ENCODE data around the gene CCDC61. TPM values are rescaled to one million over a fixed set of nuclear protein-coding genes. Genes with fewer than 3 reads are reported as not detected.
A peak's percentile ranks its signal among the peaks of the same experiment; 100 is the strongest.

Gene CCDC61
- total RNA-seq, 4 donors from 2014 or later, result 7.2 to 14.4 (median 10.4) TPM

DNA sequence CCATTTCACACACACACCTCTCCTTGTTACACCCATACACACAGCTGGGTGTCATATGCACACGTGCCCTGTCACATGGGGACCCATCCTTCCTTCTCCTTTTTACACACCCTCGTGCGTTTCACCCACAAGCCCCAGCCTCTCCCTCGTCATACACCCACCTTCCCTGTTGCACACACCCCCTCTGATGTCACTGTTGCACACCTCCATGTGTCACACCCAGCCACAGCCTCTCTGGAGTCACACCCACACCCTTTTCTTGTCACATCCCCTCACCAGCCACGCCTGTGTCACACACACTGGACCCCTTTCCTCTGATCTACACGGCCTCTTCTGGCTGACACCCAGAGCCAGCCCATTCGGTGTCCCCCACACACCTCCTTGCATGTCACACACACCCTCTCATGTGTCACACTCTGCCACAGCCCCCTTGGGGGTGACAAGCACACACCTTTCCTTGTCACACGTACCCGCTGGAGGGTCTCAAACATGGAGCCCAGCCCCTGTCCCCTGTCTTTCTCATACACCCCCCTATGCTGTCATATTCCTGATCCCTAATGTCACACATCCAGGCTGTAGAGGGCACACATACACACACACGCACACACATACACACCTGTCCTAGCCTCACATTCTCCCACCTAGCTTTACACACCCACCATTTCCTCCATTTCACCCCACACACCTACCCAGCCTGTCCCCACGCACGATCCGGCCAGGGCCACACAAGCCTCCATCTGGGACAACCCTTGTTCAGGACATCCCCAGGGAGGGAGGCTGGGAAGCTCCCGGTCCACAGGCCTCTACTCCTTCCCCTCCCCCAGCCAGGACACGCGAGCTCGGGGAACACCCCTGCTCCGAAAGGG, 23.0 kb upstream of the CCDC61 start:
- TF ChIP-seq, protein P1, sequence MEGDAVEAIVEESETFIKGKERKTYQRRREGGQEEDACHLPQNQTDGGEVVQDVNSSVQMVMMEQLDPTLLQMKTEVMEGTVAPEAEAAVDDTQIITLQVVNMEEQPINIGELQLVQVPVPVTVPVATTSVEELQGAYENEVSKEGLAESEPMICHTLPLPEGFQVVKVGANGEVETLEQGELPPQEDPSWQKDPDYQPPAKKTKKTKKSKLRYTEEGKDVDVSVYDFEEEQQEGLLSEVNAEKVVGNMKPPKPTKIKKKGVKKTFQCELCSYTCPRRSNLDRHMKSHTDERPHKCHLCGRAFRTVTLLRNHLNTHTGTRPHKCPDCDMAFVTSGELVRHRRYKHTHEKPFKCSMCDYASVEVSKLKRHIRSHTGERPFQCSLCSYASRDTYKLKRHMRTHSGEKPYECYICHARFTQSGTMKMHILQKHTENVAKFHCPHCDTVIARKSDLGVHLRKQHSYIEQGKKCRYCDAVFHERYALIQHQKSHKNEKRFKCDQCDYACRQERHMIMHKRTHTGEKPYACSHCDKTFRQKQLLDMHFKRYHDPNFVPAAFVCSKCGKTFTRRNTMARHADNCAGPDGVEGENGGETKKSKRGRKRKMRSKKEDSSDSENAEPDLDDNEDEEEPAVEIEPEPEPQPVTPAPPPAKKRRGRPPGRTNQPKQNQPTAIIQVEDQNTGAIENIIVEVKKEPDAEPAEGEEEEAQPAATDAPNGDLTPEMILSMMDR (IDR thresholded peaks at IDR 0.05), result peak in 1 of 3 donors; percentile 17
- no peak for TF ChIP-seq POLR2A (IDR thresholded peaks at IDR 0.05)
- intact Hi-C loops (cut with DNase I; ENCODE audit: low total_unique reads), result no loop called here
- no peak overlapping the region for H3K4me3 ChIP-seq (ENCODE audit: low read depth, poor library complexity, severe bottlenecking)
- DNase-seq (ENCODE audit: low spot score in 2 of 2), result peak in 1 of 2 donors; percentile 21
- whole genome bisulfite sequencing, 2 donors, result 16 to 17% methylated on average over 18 of the region's 18 CpGs

DNA sequence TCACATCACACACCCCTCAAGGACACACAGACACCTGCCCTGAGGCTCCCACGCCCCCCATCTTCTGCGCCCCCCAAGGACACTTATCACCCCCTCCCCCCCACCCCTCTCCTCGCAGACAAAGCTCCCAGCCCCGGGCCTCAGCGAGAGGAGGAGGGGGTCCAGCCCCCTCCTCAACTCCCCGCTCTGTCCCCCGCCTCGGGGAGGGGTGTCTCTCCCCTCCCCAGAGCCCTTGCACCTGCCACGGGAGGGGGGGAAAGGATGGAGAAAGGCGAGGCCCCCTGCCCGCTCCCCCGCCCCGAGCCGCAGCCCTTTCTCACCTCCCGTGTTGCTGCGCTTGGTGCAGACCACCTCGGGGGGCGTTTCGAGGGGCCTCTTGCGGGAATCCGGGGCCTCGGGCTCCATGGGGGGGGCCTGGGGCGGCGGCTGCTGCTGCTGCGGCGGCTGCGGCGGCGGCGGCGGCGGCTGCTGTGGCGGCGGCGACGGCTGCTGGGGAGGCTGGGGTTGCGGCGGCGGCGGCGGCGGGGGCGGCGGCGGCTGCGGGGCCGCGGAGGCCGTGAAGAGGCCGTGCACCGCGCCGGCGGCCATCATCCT, 22.2 kb upstream of the CCDC61 start:
- intact Hi-C loops (cut with DNase I; ENCODE audit: low total_unique reads), result no loop called here
- no peak overlapping the region for H3K4me3 ChIP-seq (ENCODE audit: low read depth, poor library complexity, severe bottlenecking)
- no peak for DNase-seq (ENCODE audit: low spot score in 2 of 2)
- 4 to 15% methylated on average over 3 to 5 of the region's 54 CpGs for WGBS, 2 donors
- TF ChIP-seq POLR2A (IDR thresholded peaks at IDR 0.05), result no peak
- TF ChIP-seq, protein P1 (IDR thresholded peaks at IDR 0.05), result no peak

DNA sequence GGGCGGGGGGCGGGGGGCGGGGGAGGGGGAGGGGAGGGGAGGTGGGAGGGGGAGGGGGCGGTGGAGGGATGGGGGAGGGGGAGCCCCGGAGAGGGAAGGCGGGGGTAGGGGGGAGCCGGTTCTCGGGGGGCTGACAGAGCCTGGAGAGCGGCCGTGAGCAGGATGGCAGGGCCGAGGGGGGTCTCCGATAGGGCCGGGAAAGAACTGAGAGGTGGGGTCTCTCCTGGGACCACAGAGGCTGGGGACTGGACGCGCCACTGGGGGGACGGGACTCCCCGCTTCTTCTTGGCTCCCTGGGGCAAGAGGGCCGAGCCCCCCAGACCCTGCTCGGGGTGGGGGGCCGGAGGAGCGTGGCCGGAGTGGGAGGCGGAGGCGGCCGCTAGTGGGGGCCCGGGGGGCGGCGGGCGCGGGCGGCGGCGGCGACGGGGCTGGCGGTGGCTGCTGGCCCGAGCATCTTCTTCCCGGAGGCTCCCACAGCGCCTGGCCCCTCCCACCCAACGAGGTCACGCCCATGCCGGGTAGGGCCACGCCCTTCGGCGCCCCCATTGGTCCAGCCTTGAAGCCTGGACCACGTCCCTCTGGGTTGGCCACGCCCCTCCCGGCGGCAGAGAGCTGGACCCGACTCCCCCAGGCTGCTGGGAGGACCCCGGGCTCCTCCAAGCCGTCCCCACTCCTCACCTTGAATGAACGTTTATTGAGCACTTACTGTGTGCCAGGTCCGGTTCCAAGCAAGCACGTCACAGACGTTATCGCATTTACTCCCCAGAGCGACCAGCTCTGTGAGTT, 21.5 kb upstream of the CCDC61 start, which contains the start of gene NOVA2:
Gene NOVA2 (minus strand): TSS at position 313 of the 786 bp plus-strand sequence. CDS start 514 bp downstream, outside the sequence.
- peak in 1 of 2 donors; percentile 90 for DNase-seq (ENCODE audit: low spot score in 2 of 2)
- WGBS, 2 donors, result 6 to 7% methylated on average over 30 to 50 of the region's 58 CpGs
- no peak within 1 kb of the TSS for H3K4me3 ChIP-seq (ENCODE audit: low read depth, poor library complexity, severe bottlenecking)
- TF ChIP-seq, protein P1 (IDR thresholded peaks at IDR 0.05), result no peak
- no peak for TF ChIP-seq POLR2A (IDR thresholded peaks at IDR 0.05)
- intact Hi-C loops (cut with DNase I; ENCODE audit: low total_unique reads), result no loop called here

DNA sequence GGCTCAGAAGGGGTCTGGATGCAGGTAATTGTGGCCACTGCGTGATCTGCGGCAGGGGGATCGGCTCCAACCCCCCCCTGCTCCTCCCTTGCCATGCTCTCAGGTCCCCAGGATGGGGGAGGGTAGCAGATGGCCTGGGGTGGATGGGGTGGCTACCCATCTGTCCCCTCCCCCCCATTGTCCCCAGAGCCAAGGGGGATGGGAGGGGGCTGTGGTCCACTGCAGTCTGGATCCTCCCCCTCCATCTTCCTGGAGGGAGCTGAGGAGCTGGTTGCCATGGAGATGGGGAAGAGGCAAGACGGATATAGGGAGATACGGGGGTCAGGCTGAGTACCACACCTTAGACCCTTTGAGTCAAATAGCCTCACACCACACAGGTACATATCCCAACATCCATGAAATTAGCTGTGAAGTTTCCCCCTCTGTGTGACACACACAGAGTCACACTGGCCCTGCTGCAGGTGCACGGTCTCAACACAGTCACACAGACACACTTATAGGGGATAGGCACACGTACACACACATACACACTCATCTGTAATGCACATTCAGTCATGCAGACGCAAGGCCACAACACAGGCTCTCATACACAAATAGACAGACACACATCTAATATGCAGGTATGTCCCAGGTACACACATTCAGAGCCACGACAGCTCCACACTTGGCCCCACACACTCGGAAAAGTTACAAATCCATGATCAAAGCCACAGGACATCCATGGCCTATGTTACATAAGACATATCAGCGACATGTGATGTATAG, 19.8 kb upstream of the CCDC61 start:
- intact Hi-C loops (cut with DNase I; ENCODE audit: low total_unique reads), result no loop called here
- H3K4me3 ChIP-seq (ENCODE audit: low read depth, poor library complexity, severe bottlenecking), result no peak overlapping the region
- no peak for DNase-seq (ENCODE audit: low spot score in 2 of 2)
- WGBS, 2 donors, result 70 to 79% methylated on average over 11 of the region's 11 CpGs
- TF ChIP-seq, protein P1 (IDR thresholded peaks at IDR 0.05), result no peak

DNA sequence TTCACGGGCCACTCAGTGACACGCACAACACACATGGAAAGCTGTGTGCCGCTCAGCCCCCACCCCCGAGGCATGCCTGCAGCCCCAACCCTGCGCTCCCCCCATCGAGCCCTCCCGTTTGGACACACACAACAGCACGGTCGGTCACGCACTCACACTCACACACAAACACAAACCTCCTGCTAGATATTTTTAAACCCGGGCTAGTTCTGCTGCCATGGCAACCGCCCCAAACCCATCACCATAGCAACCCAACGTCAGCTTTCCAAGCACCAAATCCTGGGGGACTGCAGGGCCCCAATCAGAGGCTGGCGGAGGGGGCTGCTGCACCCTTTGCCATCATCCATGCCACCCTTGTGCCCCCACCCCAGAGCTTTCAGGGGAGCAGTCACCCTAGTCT, 19.1 kb upstream of the CCDC61 start:
- no peak for DNase-seq (ENCODE audit: low spot score in 2 of 2)
- WGBS, 2 donors, result 44 to 50% methylated on average over 14 of the region's 14 CpGs
- no peak overlapping the region for H3K4me3 ChIP-seq (ENCODE audit: low read depth, poor library complexity, severe bottlenecking)
- intact Hi-C loops (cut with DNase I; ENCODE audit: low total_unique reads), result no loop called here
- TF ChIP-seq, protein P1 (IDR thresholded peaks at IDR 0.05), result no peak
- TF ChIP-seq POLR2A (IDR thresholded peaks at IDR 0.05), result no peak
